OCI-LY7 (cell line): ENCODE data around the gene WDR64. TPM values are rescaled to one million over a fixed set of nuclear protein-coding genes. Genes with fewer than 3 reads are reported as not detected.

Source experiments
- BruUV-seq: library from RNA; stranded (reverse); fragments of 400-500 nt; replicated peaks from 2 replicates; lab custom pipeline; 2021; lab: Mats Ljungman, UMichigan
- CTCF ChIA-PET: fragments of 300-600 bp; sonication (Branson Sonifier 250); formaldehyde crosslinking; loops from one replicate; lab custom pipeline; 2022; ENCODE audit warnings: antibody characterized with exemption; ENCODE audit not compliant: unreplicated experiment; lab: Charles Lee
- POLR2A ChIA-PET: fragments of 300-600 bp; sonication (Branson Sonifier 250); formaldehyde crosslinking; loops from one replicate; lab custom pipeline; 2022; ENCODE audit warnings: antibody characterized with exemption; lab: Charles Lee
- DNase-seq: peaks from one replicate; pipeline ENCODE4 v3.0.0-alpha.2; 2015; ENCODE audit warnings: low spot score
- H2AFZ ChIP-seq: fragments of 200-600 bp; sonication (generic), shearing (Covaris generic); 2 replicates; pipeline ENCODE4 v1.6.1; 2014; ENCODE audit warnings: mild to moderate bottlenecking, antibody characterized with exemption, low read length, moderate library complexity
- H3K27ac ChIP-seq: fragments of 200-600 bp; sonication (generic); 2 replicates; pipeline ENCODE4 v1.5.1; 2014; ENCODE audit warnings: mixed run types, low read depth, mild to moderate bottlenecking, moderate library complexity, low read length, inconsistent platforms; ENCODE audit not compliant: poor library complexity, severe bottlenecking
- H3K36me3 ChIP-seq: fragments of 200-600 bp; sonication (generic); 2 replicates; pipeline ENCODE4 v1.6.1; 2014; ENCODE audit warnings: mild to moderate bottlenecking, antibody characterized with exemption, low read length, moderate library complexity, mixed read lengths; ENCODE audit not compliant: insufficient read depth
- H3K4me1 ChIP-seq: fragments of 200-600 bp; sonication (generic); 2 replicates; pipeline ENCODE4 v1.5.1; 2014; ENCODE audit warnings: mild to moderate bottlenecking, low read length; ENCODE audit not compliant: insufficient read depth, poor library complexity, severe bottlenecking
- H3K4me2 ChIP-seq: fragments of 200-600 bp; sonication (generic); 2 replicates; pipeline ENCODE4 v1.6.1; 2014; ENCODE audit warnings: mild to moderate bottlenecking, low read length
- H3K4me3 ChIP-seq: fragments of 200-600 bp; sonication (generic); 2 replicates; pipeline ENCODE4 v1.5.1; 2014; ENCODE audit warnings: mild to moderate bottlenecking, low read depth, low read length; ENCODE audit not compliant: poor library complexity, severe bottlenecking
- H3K79me2 ChIP-seq: fragments of 200-600 bp; sonication (generic); 2 replicates; pipeline ENCODE4 v1.6.1; 2016; ENCODE audit warnings: low read depth, mild to moderate bottlenecking, low read length, moderate library complexity, mixed read lengths; ENCODE audit not compliant: insufficient read depth
- H3K9me2 ChIP-seq: fragments of 200-600 bp; sonication (generic); 2 replicates; pipeline ENCODE4 v1.6.1; 2016; ENCODE audit warnings: mild to moderate bottlenecking, low read length, mixed read lengths; ENCODE audit not compliant: insufficient read depth
- H3K9me3 ChIP-seq: fragments of 200-600 bp; sonication (generic); 2 replicates; pipeline ENCODE4 v1.6.1; 2014; ENCODE audit warnings: mild to moderate bottlenecking, mixed run types, low read length, mixed read lengths
- H4K20me1 ChIP-seq: fragments of 200-600 bp; sonication (generic); 2 replicates; pipeline ENCODE4 v1.6.1; 2014; ENCODE audit warnings: mild to moderate bottlenecking, antibody characterized with exemption, low read length, moderate library complexity, mixed read lengths; ENCODE audit not compliant: insufficient read depth
- EZH2phosphoT487 ChIP-seq: fragments of 200-600 bp; sonication (generic); IDR thresholded peaks from 2 replicates; pipeline ENCODE4 v1.6.1; 2018; ENCODE audit warnings: low read depth, borderline replicate concordance, mild to moderate bottlenecking, mixed run types, antibody characterized with exemption, low read length, moderate library complexity, mixed read lengths
- intact Hi-C: fragments of 100-400 bp; cut with micrococcal nuclease; formaldehyde crosslinking; loops from one replicate; pipeline ENCODE4 v1.10.0; 2022; ENCODE audit not compliant: unreplicated experiment
- total RNA-seq, 2 experiments: library from RNA; depleted of rRNA in 1 of 2; stranded (reverse); fragments of >200 nt in 1 of 2; shearing (Covaris generic) in 1 of 2; gene quantifications; 2 replicates each; pipeline ENCODE4 v1.2.3, GENCODE V29; 2014 to 2022
- TF ChIP-seq, protein P1 (sequence below): fragments of 200-600 bp; sonication (generic); conservative IDR thresholded peaks from 2 replicates; pipeline ENCODE4 v1.5.1; 2014; ENCODE audit warnings: mild to moderate bottlenecking, antibody characterized with exemption, low read length, moderate library complexity, mixed read lengths

Gene WDR64
- total RNA-seq, 2 experiments from 2014 or later = not detected

DNA sequence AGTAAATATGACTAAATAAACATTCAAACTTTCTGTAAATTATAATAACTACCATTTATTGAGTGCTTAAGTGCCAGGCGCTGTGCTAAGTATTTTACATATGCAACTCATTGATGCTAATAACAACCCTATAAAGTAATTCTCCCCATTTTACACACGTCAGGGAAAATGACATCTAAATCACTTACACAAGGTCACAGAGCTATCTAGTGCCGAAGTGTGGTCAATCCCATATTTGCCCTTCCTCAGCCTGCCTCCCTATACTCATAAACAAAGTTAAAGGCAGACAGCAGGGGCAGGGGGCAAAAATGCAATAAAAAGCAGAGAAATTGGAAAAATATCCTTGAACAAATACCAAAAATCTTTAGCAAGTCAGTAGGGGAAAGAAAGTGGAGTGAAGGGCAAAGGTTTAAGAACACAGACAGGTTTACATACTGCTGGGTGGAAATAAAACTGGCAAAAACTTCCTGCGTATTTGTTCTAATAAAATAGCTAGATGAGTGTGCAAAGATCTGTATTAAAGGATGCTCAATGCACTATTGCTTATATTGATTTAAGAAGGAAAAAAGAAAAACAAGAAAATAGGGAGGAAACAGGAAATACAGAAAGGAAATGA is 72.8 kb downstream of the WDR64 start:
- CTCF ChIA-PET = no interaction called here
- H2AFZ ChIP-seq = no peak overlapping the region
- H3K4me2 ChIP-seq = no peak overlapping the region
- H3K9me2 ChIP-seq = no peaks in the 10 kb centered on the region
- TF ChIP-seq, protein P1, sequence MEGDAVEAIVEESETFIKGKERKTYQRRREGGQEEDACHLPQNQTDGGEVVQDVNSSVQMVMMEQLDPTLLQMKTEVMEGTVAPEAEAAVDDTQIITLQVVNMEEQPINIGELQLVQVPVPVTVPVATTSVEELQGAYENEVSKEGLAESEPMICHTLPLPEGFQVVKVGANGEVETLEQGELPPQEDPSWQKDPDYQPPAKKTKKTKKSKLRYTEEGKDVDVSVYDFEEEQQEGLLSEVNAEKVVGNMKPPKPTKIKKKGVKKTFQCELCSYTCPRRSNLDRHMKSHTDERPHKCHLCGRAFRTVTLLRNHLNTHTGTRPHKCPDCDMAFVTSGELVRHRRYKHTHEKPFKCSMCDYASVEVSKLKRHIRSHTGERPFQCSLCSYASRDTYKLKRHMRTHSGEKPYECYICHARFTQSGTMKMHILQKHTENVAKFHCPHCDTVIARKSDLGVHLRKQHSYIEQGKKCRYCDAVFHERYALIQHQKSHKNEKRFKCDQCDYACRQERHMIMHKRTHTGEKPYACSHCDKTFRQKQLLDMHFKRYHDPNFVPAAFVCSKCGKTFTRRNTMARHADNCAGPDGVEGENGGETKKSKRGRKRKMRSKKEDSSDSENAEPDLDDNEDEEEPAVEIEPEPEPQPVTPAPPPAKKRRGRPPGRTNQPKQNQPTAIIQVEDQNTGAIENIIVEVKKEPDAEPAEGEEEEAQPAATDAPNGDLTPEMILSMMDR = no peak
- H3K9me3 ChIP-seq = no peaks in the 10 kb centered on the region
- no TSS peak for BruUV-seq
- H3K79me2 ChIP-seq = no peaks in the 10 kb centered on the region
- H3K4me1 ChIP-seq = no peaks in the 10 kb centered on the region
- intact Hi-C loops = no loop called here
- H3K27ac ChIP-seq = no peak overlapping the region
- no peaks in the 10 kb centered on the region for H4K20me1 ChIP-seq
- POLR2A ChIA-PET = no interaction called here
- no peak overlapping the region for H3K4me3 ChIP-seq
- DNase-seq = no peak
- no peaks in the 10 kb centered on the region for H3K36me3 ChIP-seq

DNA sequence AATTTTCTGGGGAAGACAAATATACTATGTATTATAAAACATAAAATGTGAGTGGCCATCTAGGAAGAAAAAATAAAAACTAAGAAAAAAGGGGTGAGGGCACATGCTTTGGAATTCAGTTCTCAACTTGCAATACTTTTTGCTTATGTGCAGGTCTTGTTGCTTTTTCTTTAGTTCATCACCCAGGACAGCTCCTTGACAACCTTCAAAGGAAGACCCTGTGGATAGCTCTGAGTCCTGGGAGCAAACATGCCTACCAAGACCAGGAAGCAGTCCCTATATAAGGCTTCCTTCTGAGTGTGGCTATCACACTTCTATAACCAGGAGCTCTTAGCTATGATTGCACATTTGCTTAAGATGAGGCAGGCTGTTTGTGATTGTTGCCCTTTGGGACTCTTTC is 78.0 kb downstream of the WDR64 start:
- Histone ChIP-seq H3K27ac (no peak overlapping the region), H3K79me2 (no peaks in the 10 kb centered on the region), H4K20me1 (no peaks in the 10 kb centered on the region), H3K9me2 (no peaks in the 10 kb centered on the region), H2AFZ (no peak overlapping the region), H3K9me3 (no peaks in the 10 kb centered on the region), H3K36me3 (no peaks in the 10 kb centered on the region), H3K4me3 (no peak overlapping the region), H3K4me2 (no peak overlapping the region), H3K4me1 (no peaks in the 10 kb centered on the region)
- intact Hi-C loops = no loop called here
- no TSS peak for BruUV-seq
- no peak for DNase-seq
- CTCF ChIA-PET = no interaction called here
- POLR2A ChIA-PET = no interaction called here
- TF ChIP-seq, protein P1 = no peak
- no peak for TF ChIP-seq EZH2phosphoT487

DNA sequence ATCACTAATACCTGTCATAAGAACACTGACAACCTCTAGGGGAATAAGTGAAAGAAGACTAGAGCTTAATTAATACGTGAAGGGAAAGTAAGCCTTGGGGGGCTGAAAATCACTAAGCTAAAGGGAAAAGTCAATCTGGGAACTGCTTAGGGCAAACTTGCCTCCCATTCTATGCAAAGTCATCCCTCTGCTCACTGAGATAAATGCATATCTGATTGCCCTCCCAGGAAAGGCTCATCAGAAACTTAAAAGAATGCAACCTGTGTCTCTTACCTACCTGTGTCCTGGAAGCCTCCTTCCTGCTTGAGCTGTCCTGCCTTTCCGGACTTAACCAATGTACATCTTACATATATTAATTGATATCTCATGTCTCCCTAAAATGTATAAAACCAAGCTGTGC is 81.8 kb downstream of the WDR64 start:
- Histone ChIP-seq H3K79me2 (no peaks in the 10 kb centered on the region), H3K9me3 (no peaks in the 10 kb centered on the region), H2AFZ (no peak overlapping the region), H3K4me3 (no peak overlapping the region), H3K9me2 (no peaks in the 10 kb centered on the region), H3K36me3 (no peaks in the 10 kb centered on the region), H4K20me1 (no peaks in the 10 kb centered on the region), H3K4me2 (no peak overlapping the region), H3K27ac (no peak overlapping the region), H3K4me1 (no peaks in the 10 kb centered on the region)
- DNase-seq = no peak
- ChIA-PET CTCF (no interaction called here), POLR2A (interaction anchor here (0.7 kb wide), 1 partner anchor 116 kb away, joined by 3 read pairs; no protein-coding TSS in a partner anchor)
- TF ChIP-seq, protein P1 = no peak
- no peak for TF ChIP-seq EZH2phosphoT487
- BruUV-seq = no TSS peak
- intact Hi-C loops = no loop called here
